Measurements from ENCODE around the gene GPATCH11.

GPATCH11 gene

GRCh38 chr2:37083873-37084794 lies at the start of gene GPATCH11, which contains the start of gene HEATR5B:
GPATCH11 (plus strand) TSS chr2:37084518; CDS start chr2:37088382, 3,864 bp downstream.
HEATR5B (minus strand) TSS chr2:37084372; CDS start chr2:37083414, 958 bp downstream.
- intact Hi-C loops (cut with micrococcal nuclease): loop anchor here (10.0 kb wide), 1 partner anchor 151 kb away; the partner anchor contains the start of genes CEBPZ and NDUFAF7
- Mint-ChIP-seq H3K27ac (no peak within 1 kb of the TSS), H3K27me3 (no peaks in the 10 kb centered on the region), H3K4me3 (no peak within 1 kb of the TSS), H3K4me1 (ENCODE audit: low read depth) (peaks cover 17% of the 10 kb centered on the region), H3K9me3 (no peaks in the 10 kb centered on the region), H3K36me3 (ENCODE audit: low read depth) (peaks cover 43% of the 10 kb centered on the region)

- Mint-ChIP-seq H3K36me3 (ENCODE audit: low read depth) (peaks cover 50% of the 10 kb centered on the region), H3K4me3 (no peak overlapping the region), H3K9me3 (no peaks in the 10 kb centered on the region), H3K27ac (no peak overlapping the region), H3K27me3 (no peaks in the 10 kb centered on the region), H3K4me1 (ENCODE audit: low read depth) (no peaks in the 10 kb centered on the region)
- intact Hi-C loops (cut with micrococcal nuclease): no loop called here
These were observed 46.5 kb upstream of the GPATCH11 start for GRCh38 chr2:37037771-37038170.

- Mint-ChIP-seq H3K4me3 (no peak overlapping the region), H3K9me3 (no peaks in the 10 kb centered on the region), H3K4me1 (ENCODE audit: low read depth) (no peaks in the 10 kb centered on the region), H3K27me3 (no peaks in the 10 kb centered on the region), H3K36me3 (ENCODE audit: low read depth) (peaks cover 60% of the 10 kb centered on the region), H3K27ac (no peak overlapping the region)
- intact Hi-C loops (cut with micrococcal nuclease): no loop called here
These were observed 44.7 kb upstream of the GPATCH11 start for GRCh38 chr2:37039580-37039979.

GRCh38 chr2:37052600-37053332 lies 31.6 kb upstream of the GPATCH11 start:
- Mint-ChIP-seq H3K27ac (no peak overlapping the region), H3K36me3 (ENCODE audit: low read depth) (peaks cover 79% of the 10 kb centered on the region), H3K4me1 (ENCODE audit: low read depth) (no peaks in the 10 kb centered on the region), H3K9me3 (no peaks in the 10 kb centered on the region), H3K27me3 (no peaks in the 10 kb centered on the region), H3K4me3 (no peak overlapping the region)
- intact Hi-C loops (cut with micrococcal nuclease): no loop called here

- Mint-ChIP-seq H3K9me3 (no peaks in the 10 kb centered on the region), H3K4me1 (ENCODE audit: low read depth) (peaks cover 10% of the 10 kb centered on the region), H3K36me3 (ENCODE audit: low read depth) (peaks cover 79% of the 10 kb centered on the region), H3K27ac (no peak overlapping the region), H3K4me3 (no peak overlapping the region), H3K27me3 (no peaks in the 10 kb centered on the region)
- intact Hi-C loops (cut with micrococcal nuclease): no loop called here
These were observed 24.5 kb upstream of the GPATCH11 start for GRCh38 chr2:37059841-37060240.

GRCh38 chr2:37060446-37060845 lies 23.9 kb upstream of the GPATCH11 start:
- H3K36me3 Mint-ChIP-seq (ENCODE audit: low read depth): peaks cover 85% of the 10 kb centered on the region
- no peak overlapping the region for H3K27ac Mint-ChIP-seq
- H3K4me1 Mint-ChIP-seq (ENCODE audit: low read depth): peaks cover 10% of the 10 kb centered on the region
- H3K9me3 Mint-ChIP-seq: no peaks in the 10 kb centered on the region
- intact Hi-C loops (cut with micrococcal nuclease): no loop called here
- no peaks in the 10 kb centered on the region for H3K27me3 Mint-ChIP-seq
- H3K4me3 Mint-ChIP-seq: no peak overlapping the region

- H3K9me3 Mint-ChIP-seq: no peaks in the 10 kb centered on the region
- H3K27ac Mint-ChIP-seq: no peak overlapping the region
- peaks cover 88% of the 10 kb centered on the region for H3K36me3 Mint-ChIP-seq (ENCODE audit: low read depth)
- H3K4me3 Mint-ChIP-seq: no peak overlapping the region
- H3K27me3 Mint-ChIP-seq: no peaks in the 10 kb centered on the region
- peaks cover 10% of the 10 kb centered on the region for H3K4me1 Mint-ChIP-seq (ENCODE audit: low read depth)
- intact Hi-C loops (cut with micrococcal nuclease): no loop called here
These were observed 23.2 kb upstream of the GPATCH11 start for GRCh38 chr2:37061013-37061711.

GRCh38 chr2:37061776-37062175 lies 22.5 kb upstream of the GPATCH11 start:
- H3K27ac Mint-ChIP-seq: no peak overlapping the region
- peaks cover 82% of the 10 kb centered on the region for H3K36me3 Mint-ChIP-seq (ENCODE audit: low read depth)

GRCh38 chr2:37068686-37069085 lies 15.6 kb upstream of the GPATCH11 start:
- H3K36me3 Mint-ChIP-seq (ENCODE audit: low read depth): peaks cover 82% of the 10 kb centered on the region
- no peaks in the 10 kb centered on the region for H3K9me3 Mint-ChIP-seq
- H3K27ac Mint-ChIP-seq: no peak overlapping the region
- peaks cover 4% of the 10 kb centered on the region for H3K4me1 Mint-ChIP-seq (ENCODE audit: low read depth)
- no peaks in the 10 kb centered on the region for H3K27me3 Mint-ChIP-seq
- intact Hi-C loops (cut with micrococcal nuclease): no loop called here
- no peak overlapping the region for H3K4me3 Mint-ChIP-seq

More at GRCh38 chr2:37061776-37062175, 22.5 kb upstream of the GPATCH11 start:
- no peaks in the 10 kb centered on the region for H3K9me3 Mint-ChIP-seq
- no peaks in the 10 kb centered on the region for H3K27me3 Mint-ChIP-seq
- peaks cover 10% of the 10 kb centered on the region for H3K4me1 Mint-ChIP-seq (ENCODE audit: low read depth)
- intact Hi-C loops (cut with micrococcal nuclease): no loop called here
- H3K4me3 Mint-ChIP-seq: no peak overlapping the region

- intact Hi-C loops (cut with micrococcal nuclease): no loop called here
- Mint-ChIP-seq H3K36me3 (ENCODE audit: low read depth) (peaks cover 80% of the 10 kb centered on the region), H3K4me3 (no peak overlapping the region), H3K27ac (no peak overlapping the region), H3K4me1 (ENCODE audit: low read depth) (peaks cover 6% of the 10 kb centered on the region), H3K27me3 (no peaks in the 10 kb centered on the region), H3K9me3 (no peaks in the 10 kb centered on the region)
These were observed 13.4 kb upstream of the GPATCH11 start for GRCh38 chr2:37070931-37071330.

- Mint-ChIP-seq H3K4me3 (peak overlapping the region; percentile 39), H3K4me1 (ENCODE audit: low read depth) (peaks cover 11% of the 10 kb centered on the region)
These were observed 4.1 kb upstream of the GPATCH11 start for GRCh38 chr2:37080266-37080665.

GRCh38 chr2:37080689-37081088 lies 3.6 kb upstream of the GPATCH11 start:
- Mint-ChIP-seq H3K36me3 (ENCODE audit: low read depth) (peaks cover 60% of the 10 kb centered on the region), H3K4me3 (peak overlapping the region; percentile 56), H3K27ac (peak overlapping the region; percentile 88), H3K4me1 (ENCODE audit: low read depth) (peaks cover 11% of the 10 kb centered on the region), H3K27me3 (no peaks in the 10 kb centered on the region), H3K9me3 (no peaks in the 10 kb centered on the region)
- intact Hi-C loops (cut with micrococcal nuclease): loop anchor here (10.0 kb wide), 1 partner anchor 154 kb away; the partner anchor contains the start of genes CEBPZ and NDUFAF7

More at GRCh38 chr2:37080266-37080665, 4.1 kb upstream of the GPATCH11 start:
- peaks cover 61% of the 10 kb centered on the region for H3K36me3 Mint-ChIP-seq (ENCODE audit: low read depth)
- H3K27me3 Mint-ChIP-seq: no peaks in the 10 kb centered on the region
- H3K27ac Mint-ChIP-seq: peak overlapping the region; percentile 88
- H3K9me3 Mint-ChIP-seq: no peaks in the 10 kb centered on the region
- intact Hi-C loops (cut with micrococcal nuclease): loop anchor here (10.0 kb wide), 1 partner anchor 155 kb away; the partner anchor contains the start of genes CEBPZ and NDUFAF7

GRCh38 chr2:37084797-37085196 lies 479 bp downstream of the GPATCH11 start:
- Mint-ChIP-seq H3K27me3 (no peaks in the 10 kb centered on the region), H3K9me3 (no peaks in the 10 kb centered on the region), H3K36me3 (ENCODE audit: low read depth) (peaks cover 46% of the 10 kb centered on the region), H3K27ac (no peak overlapping the region), H3K4me3 (no peak overlapping the region), H3K4me1 (ENCODE audit: low read depth) (peaks cover 23% of the 10 kb centered on the region)
- intact Hi-C loops (cut with micrococcal nuclease): loop anchor here (10.0 kb wide), 1 partner anchor 150 kb away; the partner anchor contains the start of genes CEBPZ and NDUFAF7
